H1 (cell line): ENCODE results near the gene ADCY2. TPM values are rescaled to one million over a fixed set of nuclear protein-coding genes. Genes with fewer than 3 reads are reported as not detected.

Source experiments
- EGR1 ChIP-seq: IDR thresholded peaks from 2 replicates; pipeline ENCODE4 v1.6.1; 2011; ENCODE audit warnings: low read depth, low read length, borderline replicate concordance
- EP300 ChIP-seq, 2 experiments: IDR thresholded peaks; 1 replicate in 1 of 2; 2 replicates in 1 of 2; pipeline ENCODE4 v1.6.1; 2011 to 2012; ENCODE audit warnings: low read depth in 2 of 2, low read length in 2 of 2, mild to moderate bottlenecking in 2 of 2, borderline replicate concordance in 1 of 2, inconsistent platforms in 1 of 2, moderate library complexity in 1 of 2
- JUND ChIP-seq: IDR thresholded peaks from 2 replicates; pipeline ENCODE4 v1.6.1; 2011; ENCODE audit warnings: mild to moderate bottlenecking, improper control_type of control experiment, low read length
- PHF8 ChIP-seq: fragments of 200-600 bp; sonication (generic); conservative IDR thresholded peaks from 2 replicates; pipeline ENCODE4 v1.7.1; 2012; ENCODE audit warnings: low read depth, mild to moderate bottlenecking, inconsistent platforms, low read length, moderate library complexity
- RAD21 ChIP-seq, 2 experiments: IDR thresholded peaks in 1 of 2; conservative IDR thresholded peaks in 1 of 2; 2 replicates each; pipeline ENCODE4 v1.6.1; 2011; ENCODE audit warnings: low read depth in 2 of 2, low read length in 2 of 2, improper control_type of control experiment in 1 of 2, inconsistent platforms in 1 of 2, mild to moderate bottlenecking in 1 of 2, moderate library complexity in 1 of 2
- RXRA ChIP-seq: IDR thresholded peaks from 2 replicates; pipeline ENCODE4 v1.6.1; 2011; ENCODE audit warnings: low read depth, mild to moderate bottlenecking, low read length, moderate library complexity; ENCODE audit not compliant: insufficient read depth
- SUZ12 ChIP-seq: fragments of 200-600 bp; sonication (generic); IDR thresholded peaks from 2 replicates; pipeline ENCODE4 v1.6.1; 2012; ENCODE audit warnings: mild to moderate bottlenecking, inconsistent platforms, low read length, moderate library complexity, mixed read lengths
- polyA plus RNA-seq, 7 experiments: library from polyadenylated mRNA; depleted of rRNA in 3 of 7; stranded (reverse) in 5 of 7; unstranded in 2 of 7; fragments of >200 nt in 5 of 7; fragments of 200-250 nt in 2 of 7; gene quantifications; 1 replicate in 5 of 7; 2 replicates in 1 of 7; 4 replicates in 1 of 7; pipeline versions ENCODE4 v1.2.1 to v1.2.3, GENCODE V29; 2011 to 2013; ENCODE audit warnings: missing spikeins in 2 of 7, mixed read lengths in 2 of 7
- total RNA-seq: library from RNA; stranded (reverse); fragmentation: NEBNext Ultra II Directional; extraction: Animal tissue kit (Norgen Biotek cat#: 25700); gene quantifications from 2 replicates; pipeline ENCODE4 v1.2.1, GENCODE V29; 2021

The ADCY2 gene
- total and polyA plus RNA-seq, 2 of the 8 experiments (the other 6 are each of a cell fraction or from before 2014, with no cell fraction given), result 35.8 to 122 TPM

DNA sequence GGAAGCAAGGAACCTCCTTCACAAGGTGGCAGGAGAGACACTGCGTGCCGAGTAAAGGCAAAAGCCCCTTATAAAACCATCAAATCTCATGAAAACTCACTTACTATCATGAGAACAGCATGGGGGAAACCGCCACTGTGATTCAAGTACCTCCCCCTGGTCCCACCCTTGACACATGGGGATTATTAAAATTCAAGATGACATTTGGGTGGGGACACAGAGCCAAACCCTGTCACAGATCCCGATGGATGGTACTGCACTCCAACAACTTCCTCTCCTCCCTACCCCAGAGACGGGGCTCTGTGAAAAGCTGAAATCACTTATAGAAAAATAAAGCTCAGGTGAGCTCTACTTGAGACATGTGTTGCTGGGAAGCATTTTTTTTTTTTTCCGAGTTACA, 10.3 kb upstream of the ADCY2 start (continued):
- no peak for TF ChIP-seq EP300 (IDR thresholded peaks at IDR 0.05; ENCODE audit: borderline replicate concordance in 1 of 2, low read depth in 2 of 2, low read length in 2 of 2)
- TF ChIP-seq PHF8, result no peak
- no peak for TF ChIP-seq RXRA
- no peak for TF ChIP-seq RAD21 (IDR thresholded peaks at IDR 0.05 in 1 of 2, conservative IDR thresholded peaks at IDR 0.05 in 1 of 2; ENCODE audit: low read depth in 2 of 2, low read length in 2 of 2)
- no peak for TF ChIP-seq SUZ12
- no peak for TF ChIP-seq EGR1
- TF ChIP-seq JUND, result no peak
